ENCODE data around the gene IFNK.
A peak's percentile ranks its signal among the peaks of the same experiment; 100 is the strongest.

IFNK gene

DNA sequence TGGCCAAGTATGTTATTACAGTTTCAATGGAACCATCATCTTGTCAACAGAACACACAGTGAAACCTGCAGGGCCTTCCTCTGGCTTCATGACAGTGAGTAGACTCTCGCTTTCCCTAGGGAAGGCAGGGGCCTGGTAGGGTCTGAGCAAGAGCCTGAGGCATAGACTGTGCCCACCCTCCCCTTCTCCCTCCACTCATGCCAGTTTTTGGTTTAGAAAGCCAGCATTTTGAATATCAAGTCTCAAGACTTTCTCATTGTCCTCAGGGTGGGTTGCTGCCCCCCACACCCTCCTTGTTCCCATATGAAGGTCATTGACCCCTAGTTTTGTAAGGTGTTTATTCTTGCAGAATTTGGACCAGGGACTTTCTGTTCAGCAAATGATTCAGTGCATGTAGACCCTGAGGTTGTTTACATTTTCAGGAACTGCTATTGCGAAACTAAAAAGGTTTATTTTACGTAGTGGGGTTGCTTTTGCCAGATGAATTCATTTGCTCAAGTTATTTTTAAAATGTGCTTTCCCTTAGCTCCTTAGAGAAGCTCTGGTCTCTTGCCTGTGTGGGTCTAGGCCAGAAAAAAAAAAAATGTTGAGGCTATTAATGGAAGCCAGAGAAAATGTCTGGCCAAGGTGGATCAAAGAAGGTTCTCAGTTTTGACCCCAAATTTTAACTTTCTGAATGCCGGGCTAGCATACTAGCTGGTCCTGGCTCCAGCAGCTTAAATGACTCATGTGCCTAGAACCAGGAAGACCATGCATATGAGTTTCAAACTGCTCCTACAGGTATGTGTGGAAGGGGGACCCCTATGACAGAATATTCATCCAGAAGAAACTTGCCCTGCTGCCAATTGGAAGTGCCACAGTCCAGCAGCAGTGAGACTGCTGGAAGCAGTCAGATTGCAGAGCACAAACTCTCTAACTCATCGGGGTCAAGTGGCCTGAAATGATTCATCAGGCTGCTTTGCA, 15.7 kb downstream of the IFNK start:
- DNase-seq: no peak

DNA sequence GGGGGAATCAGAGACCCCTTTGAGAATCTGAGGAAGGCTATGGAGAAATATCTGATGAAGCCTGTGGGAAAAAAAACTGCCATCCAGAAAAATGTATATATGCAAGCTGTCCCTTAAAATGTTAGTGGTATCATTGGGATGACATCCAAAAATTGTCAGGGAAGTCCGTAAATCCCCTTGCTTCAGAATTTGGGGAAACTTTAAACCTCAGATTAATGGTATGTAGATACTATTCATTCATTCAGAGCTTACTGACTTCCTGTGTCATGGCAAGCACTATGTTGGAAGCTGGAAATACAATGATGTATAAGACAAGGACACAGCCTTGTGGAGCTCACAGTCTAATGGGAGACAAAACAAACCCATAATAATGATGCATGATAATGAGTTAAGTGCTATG, 16.4 kb downstream of the IFNK start:
- no peak for DNase-seq

DNA sequence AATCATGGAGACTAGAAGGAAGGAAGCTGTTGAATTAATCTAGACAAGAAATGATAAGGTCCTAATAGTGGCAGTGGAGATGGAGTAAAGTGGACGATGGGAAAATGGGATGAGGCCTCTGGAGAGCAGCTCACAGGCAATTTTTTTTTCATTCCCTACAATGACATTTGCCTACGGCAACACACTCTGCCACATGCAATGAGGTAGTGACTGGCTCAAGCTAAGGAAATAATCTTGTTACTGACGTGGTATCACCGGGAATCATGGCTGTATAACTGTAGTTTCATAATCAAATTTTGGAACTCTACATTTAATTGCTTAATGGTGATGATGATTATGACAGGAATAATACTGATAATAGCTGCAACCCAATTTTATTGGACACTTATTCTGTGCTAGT, 17.6 kb downstream of the IFNK start:
- no peak for DNase-seq

DNA sequence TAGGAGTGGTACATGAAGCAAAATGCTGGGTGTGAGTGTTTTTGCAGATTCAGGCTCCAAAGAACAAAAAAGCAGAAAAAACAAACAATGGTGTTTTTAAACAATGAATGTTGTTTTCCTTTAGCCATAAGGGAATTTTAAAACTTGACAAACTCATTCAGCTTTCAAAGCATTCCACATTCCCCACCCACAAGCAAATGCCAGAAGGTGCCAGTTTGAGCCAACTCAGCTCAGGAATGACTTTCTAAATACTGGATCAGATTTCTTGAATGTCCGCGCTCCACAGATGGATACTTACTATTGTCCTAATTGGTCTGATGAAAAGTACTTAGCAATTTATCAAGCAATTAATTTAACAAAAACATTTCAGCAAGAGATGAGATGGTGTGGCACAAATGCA, 18.4 kb downstream of the IFNK start:
- DNase-seq: no peak

DNA sequence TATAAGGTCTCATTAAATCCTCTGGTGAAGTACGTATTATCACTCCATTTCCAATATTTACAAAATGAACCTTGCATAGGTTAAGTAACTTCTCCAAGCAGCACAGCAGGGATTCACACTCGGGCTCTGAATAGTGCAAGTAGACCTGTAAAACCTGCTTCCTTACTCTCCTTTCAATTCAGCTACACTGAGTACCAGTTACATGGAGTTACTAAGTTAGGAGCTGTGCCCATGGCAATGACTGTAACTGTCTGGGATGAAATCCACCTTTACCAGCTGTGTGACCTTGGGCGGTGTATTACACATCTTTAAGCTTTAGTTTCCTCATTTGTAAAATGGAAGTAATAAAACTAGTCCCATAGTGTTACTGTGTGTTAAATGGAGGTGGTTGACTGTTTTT, 21.4 kb downstream of the IFNK start:
- DNase-seq: no peak

DNA sequence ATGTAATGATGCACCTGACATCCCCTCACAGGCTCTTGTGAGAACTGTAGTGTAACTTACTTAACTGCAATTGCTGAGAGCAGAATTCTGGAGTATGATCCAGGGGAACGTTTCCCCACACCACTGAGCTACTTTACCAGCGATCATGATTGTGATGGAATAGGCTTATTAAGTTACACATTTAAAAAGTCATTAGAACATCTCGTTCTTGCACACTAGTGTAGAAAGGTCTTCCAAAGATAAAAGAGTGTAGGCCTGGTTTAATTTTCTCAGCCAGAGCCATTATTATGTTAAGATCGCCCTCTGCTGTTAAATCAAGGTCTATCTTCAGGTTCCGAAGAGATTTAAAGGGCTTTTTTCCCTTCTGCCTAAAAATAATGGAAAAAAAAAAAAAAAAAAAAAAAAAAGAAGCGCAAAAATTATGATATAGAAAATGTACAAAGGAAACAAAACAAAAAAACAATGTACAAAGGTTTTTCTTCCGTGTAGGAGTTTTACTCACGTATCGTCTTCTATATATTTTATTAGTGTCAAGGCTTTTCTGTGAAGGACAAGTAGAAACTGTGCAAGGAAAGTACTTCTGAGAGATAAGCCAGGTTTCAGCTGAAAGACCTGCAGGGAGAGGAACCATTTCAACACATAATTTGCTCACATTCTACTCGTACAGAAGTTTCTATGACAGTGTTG, 24.1 kb downstream of the IFNK start:
- DNase-seq: no peak

DNA sequence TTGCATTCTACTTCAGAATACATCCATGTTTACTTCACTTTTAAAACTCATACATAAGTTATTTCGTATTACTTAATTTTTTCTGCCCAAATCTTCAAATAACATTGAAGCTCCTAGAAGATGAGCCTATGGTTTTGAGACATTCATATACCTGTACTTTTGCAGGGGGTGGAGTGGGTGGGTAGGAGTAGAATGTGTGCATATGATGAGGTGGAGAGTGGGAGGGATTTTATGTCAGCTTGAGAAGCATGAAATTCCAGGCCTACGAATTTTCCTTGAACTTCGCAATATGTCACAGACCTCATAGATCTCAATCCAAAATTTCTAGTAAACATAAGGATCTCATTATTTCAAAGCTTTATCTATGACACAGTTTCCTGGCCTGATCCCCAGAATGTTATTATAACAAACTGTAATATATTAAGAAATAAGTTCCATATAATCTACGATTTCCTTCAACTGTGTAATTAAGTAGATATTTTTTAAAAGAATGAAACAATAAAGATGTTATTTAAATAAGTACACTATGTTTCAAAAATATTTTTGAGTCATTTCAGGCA, 25.2 kb downstream of the IFNK start:
- DNase-seq: no peak

DNA sequence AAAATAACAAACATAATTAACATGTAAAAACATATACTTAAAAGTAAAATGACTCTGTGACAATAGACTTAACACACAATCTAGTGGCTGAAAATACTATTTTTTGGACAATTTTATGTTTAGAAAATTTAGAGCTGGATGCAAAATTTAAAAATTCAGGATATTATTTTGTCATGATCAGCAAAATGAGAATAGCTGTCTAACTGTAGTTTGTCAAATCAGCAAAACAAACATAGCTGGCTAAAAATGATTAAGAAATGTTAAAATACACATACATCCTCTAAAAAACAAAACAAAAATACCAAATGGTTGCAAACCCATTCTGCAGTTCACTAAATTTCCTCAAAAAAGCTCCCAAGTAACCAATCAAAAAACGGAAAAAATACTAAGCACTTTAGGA, 30.6 kb downstream of the IFNK start:
- DNase-seq: no peak

DNA sequence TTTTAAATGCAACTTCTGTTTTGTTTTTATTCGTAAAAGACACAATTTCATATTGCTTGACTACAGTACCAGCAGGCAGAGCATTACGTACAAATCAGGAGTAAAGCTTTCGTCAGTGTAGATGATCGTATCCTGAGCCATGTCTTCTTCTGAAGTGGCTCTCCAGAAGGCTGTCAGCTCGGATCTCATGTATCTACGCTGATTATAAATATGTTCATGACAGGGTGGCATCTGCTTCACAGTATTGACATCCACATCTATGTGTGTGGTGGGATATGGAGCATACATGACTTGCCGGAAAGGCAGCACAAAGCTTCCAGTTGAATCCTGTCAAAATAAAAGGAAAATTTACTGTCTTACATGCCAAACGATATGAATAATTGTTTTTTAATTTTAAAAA, 32.4 kb downstream of the IFNK start:
- no peak for DNase-seq

DNA sequence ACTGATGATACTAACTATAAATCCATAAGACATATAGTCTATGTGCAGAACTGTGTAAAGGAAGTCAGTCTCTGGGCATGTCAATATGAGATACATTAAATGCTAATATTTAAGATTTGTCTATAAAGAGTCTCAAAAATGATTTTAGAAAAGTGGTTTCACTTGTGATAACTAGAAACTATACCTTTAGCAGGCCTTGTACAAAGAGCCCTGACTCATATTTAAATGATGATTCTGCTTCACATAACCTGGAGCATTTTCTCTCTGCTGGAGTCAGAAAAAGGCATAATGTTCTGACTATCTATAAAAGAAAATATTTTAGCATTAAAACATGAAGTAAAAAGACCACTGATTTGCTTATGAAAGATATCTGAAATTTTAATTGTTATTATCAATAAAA, 34.2 kb downstream of the IFNK start:
- DNase-seq: no peak

DNA sequence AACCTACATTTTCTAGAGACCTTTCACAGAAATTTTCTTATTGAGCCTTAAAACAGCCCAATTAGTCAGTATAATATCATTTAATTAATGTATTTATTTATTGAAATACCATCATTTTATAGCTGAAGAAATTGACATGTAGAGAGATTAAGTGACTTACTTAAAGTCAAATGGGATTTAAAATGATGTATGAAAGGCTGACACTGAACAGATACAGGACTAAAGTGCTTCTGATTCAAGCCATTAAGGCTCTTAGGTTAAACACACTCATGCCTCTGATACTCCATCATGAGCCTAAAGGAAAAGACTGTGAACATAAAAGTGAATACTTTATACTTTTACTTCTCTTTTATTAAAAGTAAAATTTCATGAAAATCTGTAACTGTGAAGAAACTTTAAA, 36.4 kb downstream of the IFNK start:
- no peak for DNase-seq

DNA sequence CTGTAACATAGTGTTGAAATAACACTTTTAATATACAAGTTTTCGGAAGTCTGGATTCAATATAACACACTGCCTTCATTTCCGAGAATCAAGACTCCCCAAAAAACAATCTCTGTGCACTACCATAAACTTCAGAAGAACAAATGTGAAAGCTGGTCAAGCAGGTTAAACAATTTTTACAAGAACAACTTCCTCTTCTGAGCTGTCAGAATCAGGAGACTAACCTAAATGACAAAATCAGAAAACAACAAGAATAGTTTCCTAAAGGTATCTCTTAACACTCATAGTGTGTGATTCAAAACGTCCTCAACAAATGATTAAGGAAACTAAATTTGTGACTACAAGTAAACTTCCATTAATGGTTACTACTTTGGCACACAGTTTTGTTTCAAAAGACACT, 37.6 kb downstream of the IFNK start:
- no peak for DNase-seq

DNA sequence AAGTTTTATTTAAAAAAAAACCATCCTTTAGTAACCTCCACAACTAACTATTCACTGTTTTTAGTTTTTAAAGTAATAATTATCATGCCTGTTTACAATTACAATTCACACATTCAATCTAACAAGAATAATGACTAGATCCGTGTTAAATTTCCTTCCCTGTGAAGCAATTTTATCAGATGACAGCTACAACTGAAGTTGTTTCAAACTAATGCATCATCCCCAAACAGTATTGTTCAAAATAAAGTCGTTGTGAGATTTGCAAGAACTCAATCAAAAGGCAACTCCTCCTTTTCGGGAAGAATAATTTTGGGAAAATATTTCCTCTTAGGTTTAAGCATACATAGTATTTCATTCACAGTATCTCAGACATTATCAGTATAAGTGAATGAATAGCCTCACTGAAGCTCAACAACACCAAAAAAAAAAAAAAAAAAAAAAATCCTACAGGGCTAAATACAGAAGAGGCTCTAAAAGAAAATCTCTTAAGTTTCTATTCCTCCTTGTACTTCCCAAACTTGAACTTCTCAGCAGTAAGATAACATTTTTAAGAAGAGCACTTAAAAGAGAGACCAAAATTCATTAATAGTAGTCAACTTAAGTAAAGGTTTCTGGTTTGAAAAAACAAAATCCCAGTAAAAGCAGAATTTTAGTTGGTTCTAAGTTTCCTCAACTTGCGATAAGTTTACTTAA, 39.8 kb downstream of the IFNK start:
- no peak for DNase-seq

DNA sequence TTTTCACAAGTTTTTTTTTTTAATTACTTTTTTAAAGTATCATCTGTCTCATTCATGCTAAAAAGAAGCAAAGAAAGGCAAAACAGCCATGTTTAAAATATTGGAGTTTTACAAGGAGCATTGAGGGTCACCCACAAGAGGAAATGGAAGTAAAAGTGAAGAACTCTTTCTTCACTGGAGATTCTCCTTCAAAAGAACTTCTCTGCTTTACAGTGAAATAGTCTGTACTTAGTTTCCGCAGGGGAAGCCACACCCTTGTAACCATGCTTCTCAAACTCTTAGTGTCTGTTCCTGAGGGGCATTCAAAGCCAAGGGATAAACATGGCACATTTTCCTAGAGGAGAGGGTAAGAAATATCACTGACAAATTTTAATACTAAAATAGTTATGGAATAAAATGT, 40.6 kb downstream of the IFNK start:
- DNase-seq: no peak

DNA sequence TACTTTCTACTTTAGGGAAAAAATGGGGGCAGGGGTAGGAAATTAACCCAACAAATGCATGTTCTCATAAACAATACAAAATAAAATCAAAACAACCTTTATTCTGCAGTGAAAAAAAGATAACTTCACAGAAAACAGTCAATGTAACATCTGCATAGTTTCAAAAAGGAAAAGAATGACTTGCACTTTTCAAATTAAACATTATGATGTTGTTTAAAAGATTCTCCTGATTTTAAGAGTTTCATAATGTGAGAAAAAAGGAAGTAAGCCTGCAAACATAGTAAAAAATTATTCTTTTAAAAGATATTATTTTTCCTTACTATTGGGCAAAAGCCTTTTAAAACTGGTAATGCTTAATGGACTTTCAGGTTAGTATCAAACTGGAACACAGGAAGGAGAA, 41.6 kb downstream of the IFNK start:
- DNase-seq: no peak

DNA sequence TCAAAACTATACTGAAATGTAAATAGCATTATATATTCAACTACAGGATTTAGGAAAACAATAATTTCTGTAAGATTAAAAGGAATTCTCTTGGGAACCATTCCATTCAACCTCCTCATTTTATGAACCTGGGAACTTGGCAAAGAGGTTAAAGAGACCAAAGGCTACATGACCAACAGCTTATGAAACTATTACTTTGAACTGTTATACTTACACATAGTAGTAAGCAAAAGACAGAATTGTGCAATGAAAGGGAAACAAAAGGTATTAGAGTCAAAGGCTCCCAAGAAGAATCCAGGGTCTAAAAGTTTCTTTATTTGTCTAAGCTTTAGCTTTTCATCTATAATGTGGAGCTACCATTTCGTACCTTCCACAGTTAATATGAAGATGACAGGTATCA, 42.0 kb downstream of the IFNK start:
- no peak for DNase-seq

DNA sequence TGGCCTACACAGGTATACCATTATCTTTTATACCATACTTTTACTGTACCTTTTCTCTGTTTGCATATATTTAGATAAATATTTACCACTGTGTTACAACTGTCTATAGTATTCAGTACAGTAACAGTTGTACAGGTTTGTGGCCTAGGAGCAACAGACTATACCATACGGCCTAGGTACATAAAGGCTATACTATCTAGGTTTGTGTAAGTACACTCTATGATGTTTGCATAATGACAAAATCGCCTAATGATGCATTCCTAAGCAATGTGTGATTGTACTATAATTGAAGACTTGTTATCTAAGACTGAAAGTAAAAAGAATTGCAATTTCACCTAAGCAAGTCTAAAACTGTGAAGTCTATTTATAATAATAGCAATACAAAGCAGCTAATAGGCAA, 45.3 kb downstream of the IFNK start:
- no peak for DNase-seq

DNA sequence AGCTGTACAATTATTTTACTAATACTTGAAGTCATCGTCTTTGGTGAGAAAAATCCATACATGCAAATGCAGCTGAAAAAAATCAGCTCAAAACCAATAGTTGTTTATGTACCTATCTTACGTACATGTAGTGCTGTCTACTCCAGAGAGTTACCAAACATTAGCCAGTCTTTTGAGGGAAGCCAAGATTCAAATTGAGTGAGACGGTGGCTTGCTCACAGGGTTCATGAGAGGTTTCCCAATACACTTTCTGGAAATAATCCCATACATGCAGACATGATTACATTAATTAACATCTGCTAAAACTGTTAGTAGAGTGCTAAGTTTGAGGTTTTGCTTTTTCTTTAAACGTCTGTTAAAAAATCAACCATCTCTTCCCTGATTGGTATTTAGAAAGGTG, 46.9 kb downstream of the IFNK start:
- no peak for DNase-seq

DNA sequence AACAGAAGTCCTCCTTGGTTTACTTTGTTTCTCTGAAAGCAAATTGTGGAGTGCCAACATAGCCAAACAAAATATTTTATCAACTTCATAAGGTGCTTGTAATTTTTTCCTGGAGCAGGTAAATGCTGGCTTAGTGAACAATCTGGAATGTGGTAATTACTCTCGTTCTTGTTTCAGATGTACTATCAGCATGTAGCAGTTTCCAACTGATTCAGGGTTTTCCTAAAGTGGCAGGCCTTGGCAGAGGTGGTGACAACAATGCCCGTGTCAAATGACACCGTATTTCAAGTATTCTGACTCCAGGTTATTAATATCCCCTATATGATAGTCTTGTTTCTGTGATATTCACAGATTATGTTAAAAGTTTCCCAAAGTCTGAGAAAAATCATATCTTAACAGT, 48.0 kb downstream of the IFNK start:
- DNase-seq: no peak

DNA sequence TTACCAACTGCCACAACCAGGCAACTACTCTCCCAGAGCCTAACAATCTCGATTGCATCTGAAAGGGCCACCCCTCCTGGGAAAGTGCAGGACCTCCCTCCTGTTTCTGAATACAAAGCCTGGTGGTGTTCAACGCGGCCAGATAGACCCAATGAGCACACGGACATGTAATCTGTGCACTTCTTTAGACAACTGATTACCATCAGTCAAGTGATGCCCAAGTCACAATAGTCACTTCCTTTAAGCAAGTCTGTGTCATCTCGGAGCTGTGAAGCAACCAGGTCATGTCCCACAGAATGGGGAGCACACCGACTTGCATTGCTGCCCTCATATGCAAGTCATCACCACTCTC, 48.5 kb downstream of the IFNK start:
- no peak for DNase-seq

DNA sequence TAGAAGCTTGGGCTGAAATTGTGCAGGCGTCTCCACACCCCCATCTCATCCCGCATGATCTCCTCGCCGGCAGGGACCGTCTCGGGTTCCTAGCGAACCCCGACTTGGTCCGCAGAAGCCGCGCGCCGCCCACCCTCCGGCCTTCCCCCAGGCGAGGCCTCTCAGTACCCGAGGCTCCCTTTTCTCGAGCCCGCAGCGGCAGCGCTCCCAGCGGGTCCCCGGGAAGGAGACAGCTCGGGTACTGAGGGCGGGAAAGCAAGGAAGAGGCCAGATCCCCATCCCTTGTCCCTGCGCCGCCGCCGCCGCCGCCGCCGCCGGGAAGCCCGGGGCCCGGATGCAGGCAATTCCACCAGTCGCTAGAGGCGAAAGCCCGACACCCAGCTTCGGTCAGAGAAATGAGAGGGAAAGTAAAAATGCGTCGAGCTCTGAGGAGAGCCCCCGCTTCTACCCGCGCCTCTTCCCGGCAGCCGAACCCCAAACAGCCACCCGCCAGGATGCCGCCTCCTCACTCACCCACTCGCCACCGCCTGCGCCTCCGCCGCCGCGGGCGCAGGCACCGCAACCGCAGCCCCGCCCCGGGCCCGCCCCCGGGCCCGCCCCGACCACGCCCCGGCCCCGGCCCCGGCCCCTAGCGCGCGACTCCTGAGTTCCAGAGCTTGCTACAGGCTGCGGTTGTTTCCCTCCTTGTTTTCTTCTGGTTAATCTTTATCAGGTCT, 49.0 kb downstream of the IFNK start, which contains the start of gene C9orf72:
Gene C9orf72, minus strand, starts transcription at position 564 of the 716 bp plus-strand sequence. CDS start 6,361 bp downstream, outside the sequence.
- peak; percentile 92 for DNase-seq

All from activated T-cell treated with anti-CD3 and anti-CD28 coated beads, Interleukin-2, amount 50 U/mL, for 1 hour (primary cell).